Measurements from ENCODE around the gene KCNN3. TPM values are rescaled to one million over a fixed set of nuclear protein-coding genes. Genes with fewer than 3 reads are reported as not detected.

The KCNN3 gene
- total and polyA plus RNA-seq, 2 of the 13 experiments (the other 11 are each of a cell fraction or from before 2014, with no cell fraction given) = not detected

DNA sequence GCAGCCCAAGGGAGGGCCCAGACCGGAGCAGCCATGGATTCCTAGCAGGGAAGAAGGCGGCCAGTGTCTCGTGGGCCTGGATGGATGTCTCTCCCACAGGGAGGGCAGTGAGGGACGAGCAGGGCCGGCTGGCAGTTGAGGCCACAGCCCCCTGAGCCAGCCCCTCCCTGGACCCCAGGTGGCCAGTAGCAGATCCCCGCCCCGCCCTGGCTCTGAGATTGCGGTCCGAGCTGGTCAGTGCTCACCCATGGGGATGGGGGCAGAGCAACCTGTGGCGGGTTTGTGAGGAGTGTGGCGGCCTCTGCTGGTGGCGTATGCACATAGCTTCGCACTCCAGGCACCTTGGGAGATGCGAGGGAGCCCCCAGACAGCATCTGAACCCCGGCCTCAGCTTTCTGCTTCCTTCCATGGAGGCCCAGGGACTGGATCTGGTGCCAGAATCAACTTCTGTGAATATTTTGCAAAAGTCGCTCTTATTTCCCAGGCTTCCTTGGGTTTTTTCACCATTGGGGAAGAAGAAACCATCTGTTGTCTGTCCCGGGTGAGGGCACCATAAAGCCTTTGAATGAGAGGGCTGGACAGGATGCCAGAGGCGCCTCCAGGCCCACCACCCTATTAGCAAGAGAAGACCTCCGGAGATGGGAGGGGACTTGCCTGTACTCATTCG is 8.4 kb upstream of the KCNN3 start (continued):
- TF ChIP-seq KIAA2018 (CRISPR knock-in tag; IDR thresholded peaks at IDR 0.05; ENCODE audit: borderline replicate concordance) (no peak), SIX4 (CRISPR knock-in tag; IDR thresholded peaks at IDR 0.05) (no peak), ZNF230 (CRISPR knock-in tag; IDR thresholded peaks at IDR 0.05) (no peak), EHMT2 (IDR thresholded peaks at IDR 0.05; ENCODE audit: borderline replicate concordance, low read depth, low read length) (no peak), ATF4 (CRISPR knock-in tag; IDR thresholded peaks at IDR 0.05) (no peak), NRL (CRISPR knock-in tag; IDR thresholded peaks at IDR 0.05; ENCODE audit: borderline replicate concordance) (no peak), HNRNPUL1 (IDR thresholded peaks at IDR 0.05; ENCODE audit: low read depth, low read length) (no peak), ZNF430 (CRISPR knock-in tag; IDR thresholded peaks at IDR 0.05) (no peak), ZNF672 (CRISPR knock-in tag; IDR thresholded peaks at IDR 0.05) (no peak), CCAR2 (optimal IDR thresholded peaks at IDR 0.05; ENCODE audit: low read depth, low read length) (no peak), ZSCAN25 (CRISPR knock-in tag; IDR thresholded peaks at IDR 0.05) (no peak), BCL6 (CRISPR knock-in tag; IDR thresholded peaks at IDR 0.05) (no peak), SIX1 (CRISPR knock-in tag; IDR thresholded peaks at IDR 0.05; ENCODE audit: borderline replicate concordance) (no peak)
- TF ChIP-seq, protein P1, sequence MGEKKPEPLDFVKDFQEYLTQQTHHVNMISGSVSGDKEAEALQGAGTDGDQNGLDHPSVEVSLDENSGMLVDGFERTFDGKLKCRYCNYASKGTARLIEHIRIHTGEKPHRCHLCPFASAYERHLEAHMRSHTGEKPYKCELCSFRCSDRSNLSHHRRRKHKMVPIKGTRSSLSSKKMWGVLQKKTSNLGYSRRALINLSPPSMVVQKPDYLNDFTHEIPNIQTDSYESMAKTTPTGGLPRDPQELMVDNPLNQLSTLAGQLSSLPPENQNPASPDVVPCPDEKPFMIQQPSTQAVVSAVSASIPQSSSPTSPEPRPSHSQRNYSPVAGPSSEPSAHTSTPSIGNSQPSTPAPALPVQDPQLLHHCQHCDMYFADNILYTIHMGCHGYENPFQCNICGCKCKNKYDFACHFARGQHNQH (CRISPR knock-in tag; IDR thresholded peaks at IDR 0.05) = 0 out of 2 replicates have a peak, but pooled peaks have one; percentile 18
- TF ChIP-seq, protein P2, sequence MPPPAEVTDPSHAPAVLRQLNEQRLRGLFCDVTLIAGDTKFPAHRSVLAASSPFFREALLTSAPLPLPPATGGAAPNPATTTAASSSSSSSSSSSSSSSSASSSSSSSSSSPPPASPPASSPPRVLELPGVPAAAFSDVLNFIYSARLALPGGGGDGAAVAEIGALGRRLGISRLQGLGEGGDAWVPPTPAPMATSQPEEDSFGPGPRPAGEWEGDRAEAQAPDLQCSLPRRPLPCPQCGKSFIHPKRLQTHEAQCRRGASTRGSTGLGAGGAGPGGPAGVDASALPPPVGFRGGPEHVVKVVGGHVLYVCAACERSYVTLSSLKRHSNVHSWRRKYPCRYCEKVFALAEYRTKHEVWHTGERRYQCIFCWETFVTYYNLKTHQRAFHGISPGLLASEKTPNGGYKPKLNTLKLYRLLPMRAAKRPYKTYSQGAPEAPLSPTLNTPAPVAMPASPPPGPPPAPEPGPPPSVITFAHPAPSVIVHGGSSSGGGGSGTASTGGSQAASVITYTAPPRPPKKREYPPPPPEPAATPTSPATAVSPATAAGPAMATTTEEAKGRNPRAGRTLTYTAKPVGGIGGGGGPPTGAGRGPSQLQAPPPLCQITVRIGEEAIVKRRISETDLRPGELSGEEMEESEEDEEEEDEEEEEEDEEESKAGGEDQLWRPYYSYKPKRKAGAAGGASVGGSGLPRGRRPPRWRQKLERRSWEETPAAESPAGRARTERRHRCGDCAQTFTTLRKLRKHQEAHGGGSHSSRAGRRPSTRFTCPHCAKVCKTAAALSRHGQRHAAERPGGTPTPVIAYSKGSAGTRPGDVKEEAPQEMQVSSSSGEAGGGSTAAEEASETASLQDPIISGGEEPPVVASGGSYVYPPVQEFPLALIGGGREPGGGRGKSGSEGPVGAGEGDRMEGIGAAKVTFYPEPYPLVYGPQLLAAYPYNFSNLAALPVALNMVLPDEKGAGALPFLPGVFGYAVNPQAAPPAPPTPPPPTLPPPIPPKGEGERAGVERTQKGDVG (CRISPR knock-in tag; IDR thresholded peaks at IDR 0.05; ENCODE audit: borderline replicate concordance) = no peak

All from HepG2 (cell line).